ENCODE measurements around the gene COL9A1. TPM values are rescaled to one million over a fixed set of nuclear protein-coding genes. Genes with fewer than 3 reads are reported as not detected.

Gene COL9A1
- polyA plus RNA-seq, 3 donors, result not detected

GRCh38 chr6:70171236-70171635, 131.6 kb downstream of the COL9A1 start:
- Histone ChIP-seq H4K20me1 (ENCODE audit: insufficient read depth, low read length) (no peaks in the 10 kb centered on the region), H3K79me2 (ENCODE audit: insufficient read depth, low read length) (no peaks in the 10 kb centered on the region), H3K4me3 (replicated peaks in 1 of 3; ENCODE audit: low read depth in 2 of 3, low read length in 3 of 3) (no peak overlapping the region), H3K9me3 (replicated peaks in 1 of 2; ENCODE audit: control insufficient read depth in 1 of 2, insufficient read depth in 1 of 2, low read length in 2 of 2) (no peaks in the 10 kb centered on the region), H3K9ac (ENCODE audit: insufficient read depth, low read length, poor library complexity, severe bottlenecking) (no peak overlapping the region), H3K27ac (ENCODE audit: low read depth in 1 of 2, low read length in 2 of 2) (no peak overlapping the region), H3K4me1 (ENCODE audit: control insufficient read depth in 1 of 2, insufficient read depth in 2 of 2, low read length in 2 of 2) (no peaks in the 10 kb centered on the region), H2AFZ (ENCODE audit: insufficient read depth, low read depth, low read length, poor library complexity, severe bottlenecking) (no peak overlapping the region), H3K4me2 (replicated peaks; ENCODE audit: extremely low read depth, low read length, poor library complexity, severe bottlenecking) (no peak overlapping the region), H3K27me3 (ENCODE audit: control insufficient read depth in 2 of 2, insufficient read depth in 2 of 2, low read length in 2 of 2) (peaks cover under 1 to 7% of the 10 kb centered on the region in 2 donors), H3K36me3 (replicated peaks in 1 of 2; ENCODE audit: control insufficient read depth in 1 of 2, insufficient read depth in 2 of 2, low read length in 2 of 2) (no peaks in the 10 kb centered on the region)
- no peak overlapping the region for H3K4me3 Mint-ChIP-seq
- H3K9me3 Mint-ChIP-seq, result peaks cover 0 to 3% (median 0%) of the 10 kb centered on the region in 7 donors
- no peak overlapping the region for H3K27ac Mint-ChIP-seq
- intact Hi-C loops (cut with micrococcal nuclease), result no loop called here
- DNase-seq, result no peak
- TF ChIP-seq, protein P1, sequence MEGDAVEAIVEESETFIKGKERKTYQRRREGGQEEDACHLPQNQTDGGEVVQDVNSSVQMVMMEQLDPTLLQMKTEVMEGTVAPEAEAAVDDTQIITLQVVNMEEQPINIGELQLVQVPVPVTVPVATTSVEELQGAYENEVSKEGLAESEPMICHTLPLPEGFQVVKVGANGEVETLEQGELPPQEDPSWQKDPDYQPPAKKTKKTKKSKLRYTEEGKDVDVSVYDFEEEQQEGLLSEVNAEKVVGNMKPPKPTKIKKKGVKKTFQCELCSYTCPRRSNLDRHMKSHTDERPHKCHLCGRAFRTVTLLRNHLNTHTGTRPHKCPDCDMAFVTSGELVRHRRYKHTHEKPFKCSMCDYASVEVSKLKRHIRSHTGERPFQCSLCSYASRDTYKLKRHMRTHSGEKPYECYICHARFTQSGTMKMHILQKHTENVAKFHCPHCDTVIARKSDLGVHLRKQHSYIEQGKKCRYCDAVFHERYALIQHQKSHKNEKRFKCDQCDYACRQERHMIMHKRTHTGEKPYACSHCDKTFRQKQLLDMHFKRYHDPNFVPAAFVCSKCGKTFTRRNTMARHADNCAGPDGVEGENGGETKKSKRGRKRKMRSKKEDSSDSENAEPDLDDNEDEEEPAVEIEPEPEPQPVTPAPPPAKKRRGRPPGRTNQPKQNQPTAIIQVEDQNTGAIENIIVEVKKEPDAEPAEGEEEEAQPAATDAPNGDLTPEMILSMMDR (IDR thresholded peaks at IDR 0.05), result no peak
- H3K36me3 Mint-ChIP-seq, result no peaks in the 10 kb centered on the region
- peaks cover 6 to 15% (median 9%) of the 10 kb centered on the region in 3 donors for H3K27me3 Mint-ChIP-seq (ENCODE audit: low read depth in 3 of 3)
- no peaks in the 10 kb centered on the region for H3K4me1 Mint-ChIP-seq

DNA sequence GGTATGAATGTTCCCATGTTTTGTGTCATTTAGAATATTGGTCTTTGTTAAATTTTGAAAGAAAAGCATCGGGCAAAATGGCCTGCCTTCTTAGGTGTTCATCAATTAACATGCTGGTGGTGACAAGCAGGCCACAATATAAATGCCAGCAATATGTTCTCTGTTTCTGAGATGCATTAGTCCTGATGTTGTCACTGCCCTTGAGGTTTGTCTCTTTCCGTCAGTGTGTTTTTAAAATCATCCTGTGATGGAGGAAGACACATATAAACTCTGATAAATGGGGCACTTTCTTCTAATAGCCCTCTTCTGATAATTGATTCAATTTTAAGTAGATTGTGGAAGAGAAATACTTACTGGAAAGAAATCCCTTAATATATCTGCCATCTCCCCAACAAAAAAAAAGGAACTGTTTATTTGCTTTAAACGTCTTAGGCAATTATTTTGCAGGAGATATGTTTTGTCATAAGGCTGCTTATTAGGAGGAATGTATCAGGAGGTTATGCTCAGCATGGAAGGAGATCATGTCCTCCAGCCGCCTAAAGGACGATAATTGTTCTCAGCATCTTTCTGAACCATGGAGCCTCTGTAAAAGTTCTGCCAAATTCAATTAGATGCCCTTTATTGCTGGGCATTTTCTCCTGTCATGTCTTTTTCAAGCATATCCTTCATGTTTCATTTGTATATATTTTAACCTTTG, 134.1 kb downstream of the COL9A1 start:
- Histone ChIP-seq H3K9me3 (replicated peaks in 1 of 2; ENCODE audit: control insufficient read depth in 1 of 2, insufficient read depth in 1 of 2, low read length in 2 of 2) (no peaks in the 10 kb centered on the region), H3K79me2 (ENCODE audit: insufficient read depth, low read length) (no peaks in the 10 kb centered on the region), H4K20me1 (ENCODE audit: insufficient read depth, low read length) (no peaks in the 10 kb centered on the region), H3K27ac (ENCODE audit: low read depth in 1 of 2, low read length in 2 of 2) (no peak overlapping the region), H3K27me3 (ENCODE audit: control insufficient read depth in 2 of 2, insufficient read depth in 2 of 2, low read length in 2 of 2) (peaks cover 3 to 10% of the 10 kb centered on the region in 2 donors), H3K4me3 (replicated peaks in 1 of 3; ENCODE audit: low read depth in 2 of 3, low read length in 3 of 3) (no peak overlapping the region), H3K36me3 (replicated peaks in 1 of 2; ENCODE audit: control insufficient read depth in 1 of 2, insufficient read depth in 2 of 2, low read length in 2 of 2) (no peaks in the 10 kb centered on the region), H3K4me1 (ENCODE audit: control insufficient read depth in 1 of 2, insufficient read depth in 2 of 2, low read length in 2 of 2) (no peaks in the 10 kb centered on the region), H3K9ac (ENCODE audit: insufficient read depth, low read length, poor library complexity, severe bottlenecking) (no peak overlapping the region), H2AFZ (ENCODE audit: insufficient read depth, low read depth, low read length, poor library complexity, severe bottlenecking) (no peak overlapping the region), H3K4me2 (replicated peaks; ENCODE audit: extremely low read depth, low read length, poor library complexity, severe bottlenecking) (no peak overlapping the region)
- no peak for DNase-seq
- Mint-ChIP-seq H3K4me3 (no peak overlapping the region), H3K27ac (no peak overlapping the region), H3K9me3 (peaks cover 0 to 2% (median 0%) of the 10 kb centered on the region in 7 donors), H3K4me1 (no peaks in the 10 kb centered on the region), H3K27me3 (ENCODE audit: low read depth in 3 of 3) (peaks cover 6 to 22% (median 12%) of the 10 kb centered on the region in 3 donors), H3K36me3 (no peaks in the 10 kb centered on the region)
- intact Hi-C loops (cut with micrococcal nuclease), result no loop called here
- TF ChIP-seq, protein P1 (IDR thresholded peaks at IDR 0.05), result no peak
- WGBS (ENCODE audit: insufficient coverage), result 89% methylated on average over 3 of the region's 5 CpGs

Other genes with a start within 250 kb of the COL9A1 start
- gene FAM135A, start 110.4 kb upstream of the COL9A1 start, polyA plus RNA-seq, result 10 to 100 TPM in 1 of 3 donors, 1 to 10 TPM in 2; 4.1 to 10.3 (median 5.4) TPM

Data from CD14-positive monocyte (primary cell).